NCI-H748 (cell line): ENCODE measurements around the gene SMYD1.

ENCODE experiments used
- DNase-seq: peaks from one replicate; lab custom pipeline; 2025; ENCODE audit not compliant: unreplicated experiment; lab: John Stamatoyannopoulos, UW

SMYD1 gene

DNA sequence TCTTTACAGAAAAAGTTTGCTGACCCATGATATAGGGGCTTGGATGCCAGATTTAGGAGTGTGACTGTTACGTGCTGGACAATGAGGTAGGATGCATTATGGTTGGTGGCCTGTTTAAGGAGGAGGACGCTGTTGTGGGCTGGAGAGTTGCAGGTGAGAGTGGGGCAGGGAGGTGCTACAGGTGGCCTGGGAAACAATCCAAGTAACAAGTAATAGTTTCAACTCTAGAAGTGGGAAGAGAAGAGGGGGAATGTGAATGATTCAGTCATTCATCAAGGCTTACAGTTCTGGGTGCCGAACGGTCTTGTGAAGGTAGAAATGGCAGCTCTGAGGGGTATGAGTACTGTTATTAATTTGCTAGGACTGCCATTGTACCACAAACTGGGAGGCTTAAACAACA is 54.1 kb downstream of the SMYD1 start:
- no peak for DNase-seq

DNA sequence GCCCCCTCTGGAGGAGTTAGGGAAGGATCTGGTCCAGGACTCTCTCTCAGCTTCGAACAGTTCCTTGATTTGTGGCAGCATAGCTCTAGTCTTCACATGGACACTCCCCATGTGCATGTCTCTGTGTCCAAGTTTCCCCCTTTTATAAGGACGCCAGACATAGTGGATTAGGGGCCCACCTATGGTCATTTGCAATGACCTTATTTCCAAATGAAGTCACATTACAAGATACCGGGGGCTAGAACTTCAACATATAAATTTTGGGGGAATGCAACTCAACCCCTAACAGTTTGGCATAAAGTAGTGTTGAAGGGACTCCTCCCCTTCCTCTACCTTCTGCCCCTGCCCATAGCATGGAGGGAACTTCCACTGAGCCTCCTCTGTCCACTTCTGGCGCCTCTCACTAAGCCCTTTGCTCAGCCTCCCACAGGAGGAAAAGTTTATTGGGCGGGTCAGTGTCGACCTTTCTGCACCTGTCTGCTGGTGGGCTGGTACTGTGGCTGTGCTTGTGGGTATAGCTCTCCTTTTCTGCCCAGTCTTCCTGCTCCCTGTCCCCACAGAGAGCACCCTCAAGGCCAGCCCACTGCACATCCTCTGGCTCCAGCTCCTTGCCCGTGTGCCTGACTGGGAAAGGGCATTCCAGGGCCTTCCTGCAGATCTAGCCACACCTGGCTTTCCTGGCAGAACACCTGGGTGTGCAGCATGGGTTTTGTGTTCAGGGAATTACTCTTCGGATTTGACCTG is 54.7 kb downstream of the SMYD1 start:
- no peak for DNase-seq

DNA sequence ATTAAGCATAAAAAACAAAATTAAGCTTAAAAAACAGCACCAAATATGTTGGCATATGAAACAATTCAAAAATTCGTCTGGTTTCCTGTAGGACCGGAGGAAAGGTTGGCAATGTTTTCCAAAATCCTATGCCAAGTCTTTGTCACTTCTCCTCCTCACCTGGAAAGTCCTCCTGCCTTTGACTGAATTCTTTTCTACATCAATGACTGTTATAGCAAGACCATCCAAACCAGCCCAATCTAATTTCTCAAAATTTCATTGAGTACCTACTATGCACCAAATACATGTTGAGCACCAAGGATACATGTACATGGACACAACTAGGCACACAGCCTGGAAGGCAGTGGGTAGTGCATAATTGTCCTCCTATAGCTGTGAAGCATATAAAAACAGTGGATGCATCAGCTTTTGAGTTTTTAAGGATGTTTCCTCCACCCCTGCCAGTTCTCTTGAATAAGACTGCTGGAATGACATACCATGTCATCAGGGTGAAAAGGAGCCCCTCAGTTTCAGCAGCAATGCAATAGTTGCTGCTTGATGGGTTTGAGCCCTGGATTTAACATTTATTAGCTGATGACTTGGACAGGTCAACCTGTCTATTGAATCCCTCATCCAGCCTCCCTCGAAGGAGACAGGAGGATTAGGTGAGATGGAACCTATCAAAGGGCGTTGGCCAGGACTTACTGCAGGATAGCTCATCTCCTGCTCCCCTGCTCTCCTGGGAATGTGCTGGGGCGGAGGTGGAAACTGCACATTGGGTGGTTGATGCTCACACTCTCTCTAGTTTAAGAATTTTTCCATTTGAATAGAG is 55.7 kb downstream of the SMYD1 start:
- DNase-seq: no peak

DNA sequence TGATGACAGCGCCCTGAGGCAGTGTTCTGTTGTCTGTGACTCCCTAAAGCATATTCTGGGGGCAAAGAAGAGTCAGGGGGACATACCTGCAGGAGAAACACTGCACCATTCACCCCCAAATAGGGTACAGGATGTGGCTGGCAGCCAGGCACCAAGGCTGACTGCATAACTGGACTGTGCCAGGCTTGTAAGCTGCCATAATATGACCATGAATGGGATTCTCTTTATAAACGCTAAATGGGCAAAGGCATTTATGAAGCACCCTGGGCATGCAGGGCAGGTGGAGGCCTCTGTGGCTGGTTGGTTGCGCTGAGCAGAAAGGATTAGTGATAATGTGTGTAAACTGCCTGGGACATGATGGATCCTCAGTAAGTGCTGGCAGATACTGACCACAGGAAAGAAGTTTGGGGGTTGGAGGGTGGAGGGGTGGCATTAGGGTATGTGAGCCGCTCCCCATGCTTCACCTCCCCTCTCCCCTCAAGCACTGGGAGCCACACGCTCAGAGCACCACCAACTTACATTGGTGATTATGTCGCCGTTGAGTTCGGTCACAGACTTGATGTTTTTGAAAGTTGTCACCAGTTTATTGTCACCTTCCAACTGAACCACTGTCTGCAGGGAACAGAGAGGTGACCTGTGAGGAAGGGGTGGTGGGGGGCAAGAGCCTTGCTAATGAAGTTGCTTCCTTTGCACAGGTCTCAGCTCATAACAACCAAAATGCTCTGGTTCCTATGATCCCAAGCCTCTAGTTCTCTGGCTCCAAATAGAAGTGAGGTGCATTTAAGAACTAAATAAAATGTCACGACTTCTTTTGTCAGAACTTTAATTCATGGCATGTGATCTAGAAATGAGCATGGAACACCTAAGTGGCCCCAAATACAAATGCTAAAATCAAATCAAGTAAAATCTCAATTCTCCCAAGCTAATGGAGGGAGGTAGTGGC is 56.6 kb downstream of the SMYD1 start:
- no peak for DNase-seq

DNA sequence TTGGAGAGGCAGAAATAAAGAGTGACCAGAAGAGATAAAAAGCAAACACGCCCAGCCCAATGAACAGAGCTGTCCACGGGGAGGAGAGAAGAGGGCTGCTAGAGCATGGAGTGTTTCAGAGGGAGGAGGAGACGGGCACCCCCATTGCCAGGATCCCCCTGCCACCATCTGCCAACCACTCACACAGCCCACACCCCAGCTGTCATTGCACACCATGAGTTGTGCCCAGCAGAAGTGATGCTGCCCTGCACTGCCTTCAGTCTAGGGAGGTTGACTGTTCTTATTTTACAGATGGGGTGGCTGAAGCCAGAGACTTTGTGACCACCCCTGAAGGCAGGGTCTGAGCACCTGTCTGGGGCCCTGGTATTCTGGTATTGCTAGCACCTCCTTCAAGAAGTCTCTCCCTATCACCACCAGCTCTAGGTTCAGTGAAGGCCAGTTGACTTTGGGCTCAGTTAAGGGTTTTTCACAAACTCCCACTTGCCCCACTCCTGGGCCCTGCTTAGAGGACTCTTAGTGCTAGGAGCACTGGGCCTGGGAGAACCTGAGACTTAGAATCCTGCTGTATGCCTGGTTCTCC is 57.8 kb downstream of the SMYD1 start:
- no peak for DNase-seq

DNA sequence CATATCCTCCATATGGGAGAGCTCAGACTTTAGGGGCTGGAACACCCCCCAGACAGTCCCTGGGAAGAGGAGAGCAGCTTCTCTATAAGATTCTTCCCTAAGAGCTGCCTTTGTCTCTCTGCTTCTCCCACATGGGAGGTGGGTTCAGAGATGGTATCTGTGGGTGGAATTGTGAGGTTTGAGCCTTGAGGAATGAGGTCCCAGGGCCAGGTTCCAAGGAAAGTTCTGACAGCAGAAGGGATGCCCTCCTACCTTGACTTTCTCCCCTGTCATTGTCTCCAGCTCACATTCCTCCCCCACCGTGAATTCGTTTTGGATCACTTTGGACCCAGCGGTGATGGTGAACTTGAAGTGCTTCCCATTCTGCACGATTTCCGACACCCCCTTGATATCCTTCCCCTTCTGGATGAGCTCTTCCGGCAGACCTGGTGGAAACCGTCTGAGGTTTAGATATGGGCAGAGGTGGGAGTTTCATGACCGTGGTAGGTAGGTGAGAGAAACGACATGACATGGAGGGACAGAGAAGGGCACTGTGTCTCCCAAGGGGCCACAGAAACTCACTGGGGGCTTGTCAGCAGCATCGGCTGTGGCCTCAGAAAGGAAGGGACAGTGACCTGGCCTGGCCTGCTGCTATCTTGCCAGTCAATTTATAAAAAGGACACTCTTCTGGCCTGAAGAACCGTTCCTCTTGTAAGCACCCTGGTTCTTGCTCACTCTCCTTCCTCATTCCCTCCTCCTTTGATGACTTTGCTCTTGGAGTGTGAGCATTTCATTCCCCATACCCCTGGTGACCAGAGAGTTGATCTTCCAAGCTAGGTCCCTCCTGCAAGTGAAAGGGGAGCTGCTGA is 58.5 kb downstream of the SMYD1 start:
- no peak for DNase-seq

DNA sequence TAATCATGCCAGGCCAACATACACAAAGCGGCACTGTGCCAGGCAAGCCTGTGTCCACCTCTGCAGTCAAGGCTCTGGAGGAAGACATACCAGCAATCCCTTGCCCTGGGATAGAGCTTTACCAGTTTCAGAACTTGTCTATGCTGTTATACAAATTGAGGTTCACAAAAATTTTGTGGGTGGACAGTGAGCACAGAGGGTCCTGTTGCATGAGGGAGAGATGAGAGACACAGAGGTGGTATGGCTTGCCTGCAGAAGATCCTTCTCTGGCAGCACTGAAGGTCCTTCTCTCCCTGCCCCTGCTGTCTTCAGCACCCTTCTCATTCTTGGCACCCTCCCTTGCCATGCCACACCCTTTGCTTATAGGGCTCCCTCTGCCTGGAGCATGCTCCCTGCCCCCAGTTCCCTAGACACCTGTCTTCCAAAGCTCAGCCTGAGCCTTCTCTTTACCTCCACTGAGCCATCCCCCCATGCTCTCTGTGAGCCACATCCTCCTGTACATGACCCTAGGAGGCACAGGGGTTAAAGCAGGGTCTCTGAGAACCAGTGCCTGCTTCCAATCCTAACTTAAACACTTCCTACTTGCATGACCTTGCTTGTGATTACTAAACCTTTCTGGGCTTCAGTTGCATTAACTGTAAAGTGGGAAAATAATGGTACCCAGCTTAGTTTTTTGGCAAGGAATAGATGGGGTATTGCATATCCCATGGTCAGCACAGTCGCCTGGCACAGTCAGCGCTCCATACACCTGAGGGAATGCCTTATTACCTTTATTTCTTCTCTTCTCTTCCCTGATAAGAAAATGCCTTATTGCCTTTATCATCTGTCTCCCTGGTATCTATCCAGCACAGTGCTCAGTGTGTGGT is 59.4 kb downstream of the SMYD1 start:
- no peak for DNase-seq

DNA sequence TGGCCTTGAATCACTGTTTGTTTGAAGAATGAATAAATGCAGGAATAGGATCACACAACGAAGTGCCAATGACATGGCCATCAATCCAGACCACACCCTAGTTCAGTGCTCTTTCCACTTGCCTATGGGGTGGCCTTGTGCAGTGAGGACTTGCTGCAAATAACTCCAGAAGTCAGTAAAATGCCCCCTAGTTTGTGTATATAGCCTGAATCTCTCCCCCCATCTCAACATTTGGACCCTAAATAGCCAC is 59.9 kb downstream of the SMYD1 start:
- no peak for DNase-seq

DNA sequence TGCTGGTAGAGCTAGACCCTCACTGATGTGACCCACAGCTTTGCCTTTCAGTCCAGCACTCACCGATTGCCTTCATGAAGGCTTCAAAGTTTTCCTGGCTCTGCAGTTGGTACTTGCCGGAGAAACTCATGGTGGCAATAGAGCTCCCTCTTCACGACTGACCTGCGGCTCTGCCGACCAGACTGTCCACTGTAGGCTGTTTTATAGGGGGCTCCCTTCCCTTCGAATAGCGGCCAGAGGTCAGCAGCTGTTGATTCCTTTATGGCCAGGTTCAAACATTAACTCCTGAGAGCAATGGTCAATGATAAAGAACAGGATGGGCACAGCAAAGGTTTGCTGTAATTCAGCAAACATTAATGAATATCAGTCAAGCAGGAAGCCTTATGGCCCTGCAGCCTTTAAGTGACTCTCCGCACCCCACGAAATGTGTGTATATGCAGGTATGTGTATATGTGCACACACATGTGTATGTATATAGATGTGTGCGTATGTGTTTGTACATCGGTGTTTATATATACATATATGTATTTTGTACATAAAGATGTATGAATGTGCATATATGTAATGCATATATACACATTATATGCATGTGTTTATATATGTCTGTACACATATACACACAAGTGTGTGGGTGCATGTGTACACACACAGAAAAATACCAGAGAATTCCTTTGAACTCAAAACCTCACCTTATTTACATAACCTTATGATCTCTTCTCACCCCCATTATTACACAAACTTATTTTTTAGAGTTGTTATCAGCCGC is 60.4 kb downstream of the SMYD1 start, which contains the start of gene FABP1:
TSS of gene FABP1 (minus strand) at position 175 of the 766 bp plus-strand sequence. CDS start at position 130, 45 bp downstream.
- DNase-seq: no peak

DNA sequence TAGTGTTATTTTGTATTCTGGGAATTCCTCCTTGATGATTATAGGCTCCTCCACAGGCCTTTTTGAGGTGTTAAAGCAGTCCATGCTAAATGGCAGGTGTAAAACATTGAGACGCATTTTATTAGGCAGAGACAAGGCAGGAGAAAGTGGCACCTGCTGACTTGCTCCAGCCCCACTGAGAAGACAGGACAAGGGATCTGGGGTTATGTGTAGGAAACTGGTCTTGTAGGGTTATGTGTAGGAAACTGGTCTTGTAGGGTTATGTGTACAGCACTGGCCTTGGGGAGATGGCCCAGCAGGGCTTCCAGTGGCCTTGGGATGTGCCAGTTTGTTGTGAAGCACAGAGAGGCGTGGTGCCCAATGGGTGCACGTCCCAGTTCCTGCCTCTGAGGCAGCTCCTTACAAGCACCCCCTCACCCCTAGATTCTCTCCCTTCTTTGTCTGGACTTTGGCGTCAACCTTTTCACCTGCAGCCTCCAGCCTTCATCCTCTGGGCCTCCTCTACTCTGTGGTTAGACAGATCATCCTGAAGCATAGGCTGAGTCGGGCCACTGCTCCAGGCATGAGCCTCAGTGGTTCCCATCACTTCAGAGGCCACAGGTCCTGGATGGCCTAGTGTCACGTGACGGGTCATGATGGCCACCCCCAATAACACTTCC is 61.2 kb downstream of the SMYD1 start:
- DNase-seq: no peak

DNA sequence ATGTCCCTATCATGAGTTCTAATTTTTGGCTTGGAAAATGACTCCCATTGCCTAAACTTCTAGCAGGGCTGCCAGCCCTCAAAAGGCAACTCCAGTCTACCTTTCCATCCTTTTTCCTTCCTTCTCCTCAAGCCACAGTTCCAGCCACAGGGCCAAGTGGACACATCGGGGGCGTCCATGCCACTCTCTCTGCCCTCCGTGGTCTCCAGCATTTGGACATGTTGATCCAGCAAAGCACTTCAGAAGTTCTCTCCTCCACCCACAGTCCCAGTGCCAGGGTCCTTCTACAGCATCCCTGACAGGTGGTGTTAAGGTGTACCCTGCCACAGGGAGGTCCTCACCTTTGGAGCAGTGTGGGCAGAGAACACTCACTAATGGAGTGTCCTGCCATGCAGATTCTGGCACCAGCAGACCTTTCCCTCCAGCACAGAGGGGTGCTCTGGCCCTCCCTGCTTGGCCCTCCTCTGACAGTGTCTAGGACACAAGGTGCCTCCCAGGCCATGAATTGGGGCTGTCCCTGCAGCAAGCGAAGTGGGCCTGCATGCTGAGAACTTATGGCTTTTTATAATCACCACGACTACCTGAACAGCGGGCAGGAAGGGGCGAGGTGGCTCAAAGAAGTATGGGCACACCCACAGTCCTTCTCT is 61.8 kb downstream of the SMYD1 start:
- no peak for DNase-seq

DNA sequence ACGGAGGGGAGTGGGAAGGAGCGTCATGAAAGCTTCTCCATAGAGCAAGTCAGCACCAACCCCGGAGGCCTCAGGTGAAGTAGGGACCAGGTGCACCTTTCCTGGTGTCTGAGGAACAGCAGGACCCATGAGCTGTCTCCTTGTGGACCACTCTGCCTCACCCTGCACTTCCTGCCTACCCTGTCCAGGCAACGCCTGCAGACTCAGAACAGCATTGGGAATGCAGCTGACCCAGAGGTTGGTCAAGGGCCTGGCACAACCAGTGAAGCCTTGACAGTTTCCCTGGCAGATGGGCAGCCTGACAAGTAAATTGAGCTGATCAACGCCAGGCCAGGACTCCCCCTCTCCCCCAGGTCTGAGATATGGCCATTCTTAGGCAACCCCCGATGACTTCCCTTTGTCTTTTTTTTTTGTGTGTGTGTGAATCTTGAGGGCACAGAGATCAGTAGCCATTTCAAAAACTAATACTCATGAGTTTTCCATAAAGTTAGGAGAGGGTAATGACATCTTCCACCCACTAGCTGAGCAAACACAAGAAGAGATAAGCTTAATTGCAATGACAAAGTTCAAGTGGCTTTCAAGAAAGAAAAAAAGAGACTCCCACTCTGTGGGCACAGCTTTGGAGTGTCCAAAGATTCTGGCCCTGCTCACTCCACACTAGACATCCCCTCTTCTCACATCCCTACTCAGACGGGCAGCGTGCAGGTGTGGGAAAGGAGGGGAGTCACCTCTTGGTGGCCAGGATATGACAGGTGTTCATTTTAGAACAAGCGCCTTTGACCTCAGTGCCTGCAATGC is 63.8 kb downstream of the SMYD1 start:
- no peak for DNase-seq

DNA sequence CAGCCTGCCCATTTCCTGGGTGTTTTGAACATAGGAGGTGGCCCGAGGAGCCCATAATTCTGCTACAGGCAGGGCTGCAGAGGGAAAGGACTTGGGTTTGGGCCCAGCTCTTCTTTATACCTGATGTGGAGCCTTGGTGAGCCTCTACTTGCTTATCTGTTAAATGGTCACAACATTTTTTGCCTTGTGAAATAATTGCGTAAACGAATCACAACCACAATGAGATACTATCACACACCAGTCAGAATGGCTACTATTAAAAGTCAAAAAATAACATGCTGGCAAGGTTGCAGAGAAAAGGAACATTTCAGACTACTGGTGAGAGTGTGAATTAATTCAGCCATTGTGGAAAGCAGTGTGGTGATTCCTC is 64.4 kb downstream of the SMYD1 start:
- DNase-seq: no peak

DNA sequence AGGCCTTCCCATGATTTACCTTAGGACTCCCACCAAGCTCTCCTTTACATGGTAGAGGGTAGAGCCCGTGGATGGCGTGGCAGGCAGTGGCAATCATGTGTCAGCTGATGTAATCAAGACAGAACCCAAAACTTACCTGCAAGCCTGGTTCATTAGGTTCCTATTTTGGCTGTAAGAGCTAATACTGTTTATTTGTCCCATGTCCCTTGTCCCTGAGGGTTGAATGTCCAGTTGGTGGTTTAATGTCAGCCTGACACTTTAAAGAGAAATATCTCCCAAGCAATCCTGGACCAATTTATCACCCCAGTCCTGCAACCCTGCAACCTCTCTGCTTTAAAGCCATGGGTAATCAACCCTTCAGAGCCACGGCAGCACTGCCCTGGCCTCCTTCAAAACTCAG is 66.2 kb downstream of the SMYD1 start:
- DNase-seq: no peak

DNA sequence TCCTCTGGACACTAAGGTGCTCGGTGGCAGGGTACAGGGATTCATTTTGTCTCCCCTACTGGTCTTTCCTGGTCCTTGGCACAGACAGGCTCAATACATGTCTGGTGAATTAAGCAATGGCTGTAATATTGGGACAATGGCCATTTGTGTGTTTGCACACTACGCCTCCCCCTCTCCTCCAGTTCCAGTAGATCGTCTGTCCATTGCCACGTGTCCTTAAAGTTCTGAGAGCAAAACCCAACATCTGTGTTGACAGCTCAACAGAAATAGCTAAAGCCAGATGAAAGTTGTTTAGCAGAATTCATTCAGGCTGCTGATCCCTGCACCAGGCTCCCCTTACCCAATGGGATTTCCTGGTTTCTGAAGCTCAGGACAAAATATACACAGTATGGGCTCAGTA is 69.2 kb downstream of the SMYD1 start:
- DNase-seq: no peak

DNA sequence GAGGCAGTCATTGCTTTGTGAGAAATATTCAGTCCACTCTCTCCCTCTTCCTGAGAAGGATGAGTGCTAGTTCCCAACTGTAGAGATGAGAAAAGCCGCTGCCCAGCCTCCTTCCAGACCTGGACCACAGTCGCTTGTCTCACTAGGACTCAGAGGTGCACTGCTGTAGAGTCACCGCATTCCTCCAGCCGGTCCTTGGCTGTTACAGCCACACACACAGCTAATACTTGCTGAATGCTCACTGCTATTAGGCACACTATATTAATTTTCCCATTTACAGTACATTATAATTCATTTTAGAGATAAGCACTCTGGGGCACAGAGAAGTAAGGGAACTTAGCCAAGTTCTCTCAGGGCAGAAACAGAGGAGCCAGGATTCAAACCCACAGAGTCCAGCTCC is 70.2 kb downstream of the SMYD1 start:
- no peak for DNase-seq

DNA sequence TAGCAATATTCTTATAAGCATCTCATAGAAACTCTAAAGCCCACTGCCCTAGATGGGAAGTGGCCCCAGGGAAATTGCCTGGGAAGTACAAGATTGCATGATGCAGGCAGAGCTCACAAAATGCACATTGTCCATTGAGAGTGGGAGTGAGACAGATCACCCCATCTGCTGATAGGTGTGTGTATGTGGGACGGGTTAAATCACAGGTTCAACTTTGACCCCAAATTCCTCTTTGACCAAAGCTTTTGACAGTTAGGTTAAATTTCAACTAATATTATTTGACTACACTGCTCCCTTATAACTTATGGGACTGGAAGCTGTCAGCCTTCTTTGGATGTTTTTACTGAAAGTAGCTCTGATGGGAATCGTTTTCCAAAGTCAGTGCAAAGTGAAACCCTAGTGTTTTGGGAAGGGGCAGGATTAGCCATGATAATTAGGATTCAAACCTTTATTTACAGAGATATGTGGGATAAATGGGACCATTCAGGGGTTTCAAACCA is 71.6 kb downstream of the SMYD1 start:
- no peak for DNase-seq
